Measurements from ENCODE around the gene SLX9. TPM values are rescaled to one million over a fixed set of nuclear protein-coding genes. Genes with fewer than 3 reads are reported as not detected.

SLX9 gene
- total RNA-seq, 1 donor from 2014 or later: 31.8 TPM

- Mint-ChIP-seq H3K4me3 (no peak overlapping the region), H3K27me3 (ENCODE audit: low read depth) (no peaks in the 10 kb centered on the region), H3K27ac (no peak overlapping the region), H3K9me3 (peaks cover 19% of the 10 kb centered on the region), H3K4me1 (peaks cover 48% of the 10 kb centered on the region), H3K36me3 (peaks cover 2% of the 10 kb centered on the region)
- DNase-seq (ENCODE audit: low spot score in 2 of 2, unreplicated experiment in 2 of 2): no peak
- TF ChIP-seq CTCF (IDR thresholded peaks at IDR 0.05; ENCODE audit: unreplicated experiment): no peak
Observed at GRCh38 chr21:45009616-45010015, 69.8 kb downstream of the SLX9 start.

- no peaks in the 10 kb centered on the region for H3K27me3 Mint-ChIP-seq (ENCODE audit: low read depth)
- peaks cover 2% of the 10 kb centered on the region for H3K36me3 Mint-ChIP-seq
- peak overlapping the region; percentile 47 for H3K27ac Mint-ChIP-seq
- H3K4me3 Mint-ChIP-seq: no peak overlapping the region
- TF ChIP-seq CTCF (IDR thresholded peaks at IDR 0.05; ENCODE audit: unreplicated experiment): no peak
- H3K9me3 Mint-ChIP-seq: peaks cover 17% of the 10 kb centered on the region
- peaks cover 51% of the 10 kb centered on the region for H3K4me1 Mint-ChIP-seq
- DNase-seq (ENCODE audit: low spot score in 2 of 2, unreplicated experiment in 2 of 2): no peak
Observed at GRCh38 chr21:45010096-45010495, 70.3 kb downstream of the SLX9 start.

- peak overlapping the region; percentile 47 for H3K27ac Mint-ChIP-seq
- peaks cover 11% of the 10 kb centered on the region for H3K9me3 Mint-ChIP-seq
- H3K36me3 Mint-ChIP-seq: peaks cover 2% of the 10 kb centered on the region
- no peak for TF ChIP-seq CTCF (IDR thresholded peaks at IDR 0.05; ENCODE audit: unreplicated experiment)
- peaks cover 51% of the 10 kb centered on the region for H3K4me1 Mint-ChIP-seq
- no peaks in the 10 kb centered on the region for H3K27me3 Mint-ChIP-seq (ENCODE audit: low read depth)
- DNase-seq (ENCODE audit: low spot score in 2 of 2, unreplicated experiment in 2 of 2): no peak
- no peak overlapping the region for H3K4me3 Mint-ChIP-seq
Observed at GRCh38 chr21:45010860-45011259, 71.0 kb downstream of the SLX9 start.

GRCh38 chr21:45011426-45011825, 71.6 kb downstream of the SLX9 start:
- peak overlapping the region; percentile 47 for H3K27ac Mint-ChIP-seq
- no peak for DNase-seq (ENCODE audit: low spot score in 2 of 2, unreplicated experiment in 2 of 2)

GRCh38 chr21:45011911-45012661, 72.3 kb downstream of the SLX9 start:
- Mint-ChIP-seq H3K36me3 (no peaks in the 10 kb centered on the region), H3K4me3 (no peak overlapping the region), H3K27me3 (ENCODE audit: low read depth) (no peaks in the 10 kb centered on the region), H3K9me3 (no peaks in the 10 kb centered on the region), H3K27ac (peak overlapping the region; percentile 99), H3K4me1 (peaks cover 52% of the 10 kb centered on the region)
- no peak for TF ChIP-seq CTCF (IDR thresholded peaks at IDR 0.05; ENCODE audit: unreplicated experiment)
- peak; percentile 73 to 84 for DNase-seq (ENCODE audit: low spot score in 2 of 2, unreplicated experiment in 2 of 2)

More at GRCh38 chr21:45011426-45011825, 71.6 kb downstream of the SLX9 start:
- H3K9me3 Mint-ChIP-seq: peaks cover 5% of the 10 kb centered on the region
- peaks cover 2% of the 10 kb centered on the region for H3K36me3 Mint-ChIP-seq
- no peaks in the 10 kb centered on the region for H3K27me3 Mint-ChIP-seq (ENCODE audit: low read depth)
- H3K4me1 Mint-ChIP-seq: peaks cover 51% of the 10 kb centered on the region
- TF ChIP-seq CTCF (IDR thresholded peaks at IDR 0.05; ENCODE audit: unreplicated experiment): no peak
- H3K4me3 Mint-ChIP-seq: no peak overlapping the region
